ENCODE data around the gene MS4A8.

The MS4A8 gene

GRCh38 chr11:60764879-60765278 is 65.5 kb downstream of the MS4A8 start:
- DNase-seq (ENCODE audit: low spot score): no peak

- no peak for DNase-seq (ENCODE audit: low spot score)
These were observed 65.9 kb downstream of the MS4A8 start for GRCh38 chr11:60765355-60765754.
